Peyer's patch (tissue), 4 donors: ENCODE measurements around the gene ADAMTSL2. TPM values are rescaled to one million over a fixed set of nuclear protein-coding genes. Genes with fewer than 3 reads are reported as not detected.

Experiments
- DNase-seq, 3 donors: peaks; one replicate each; pipeline ENCODE4 v3.0.0-alpha.2; 2017 to 2019
- H3K27ac ChIP-seq, 4 donors: fragments of 200-600 bp; sonication (generic); one replicate each; pipeline ENCODE4 v1.5.1; 2016 to 2019
- H3K27me3 ChIP-seq, 2 donors: fragments of 200-600 bp; sonication (generic); one replicate each; pipeline ENCODE4 v1.5.1; 2019
- H3K36me3 ChIP-seq, 3 donors: fragments of 200-600 bp; sonication (generic); one replicate each; pipeline ENCODE4 v1.5.1; 2016 to 2019
- H3K4me1 ChIP-seq, 4 donors: fragments of 200-600 bp; sonication (generic); one replicate each; pipeline ENCODE4 v1.5.1; 2016 to 2019
- H3K4me3 ChIP-seq, 4 donors: fragments of 200-600 bp; sonication (generic); 1 replicate in 3 of 4; 2 replicates in 1 of 4; pipeline ENCODE4 v1.5.1; 2016 to 2019; ENCODE audit warnings: mild to moderate bottlenecking in 1 of 4
- H3K9me3 ChIP-seq, 4 donors: fragments of 200-600 bp; sonication (generic); one replicate each; pipeline ENCODE4 v1.5.1; 2016 to 2019; ENCODE audit warnings: mild to moderate bottlenecking in 1 of 4
- CTCF ChIP-seq, 6 experiments: fragments of 450-650 bp in 4 of 6; fragments of 200-600 bp in 2 of 6; sonication (generic) in 1 of 6; IDR thresholded peaks; one replicate each; pipeline ENCODE4 v1.5.1; 2017 to 2019; ENCODE audit warnings: antibody characterized with exemption in 6 of 6, mild to moderate bottlenecking in 3 of 6, moderate library complexity in 1 of 6
- POLR2A ChIP-seq, 2 donors: fragments of 450-650 bp; IDR thresholded peaks; one replicate each; pipeline ENCODE4 v1.5.1; 2017; ENCODE audit warnings: antibody characterized with exemption in 2 of 2, mild to moderate bottlenecking in 2 of 2, moderate library complexity in 2 of 2
- total RNA-seq, 4 donors: library from RNA; depleted of rRNA; stranded (reverse); fragments of >200 nt; gene quantifications; one replicate each; pipeline ENCODE4 v1.1.0, GENCODE V29; 2016

ADAMTSL2 gene
- total RNA-seq, 4 donors from 2014 or later, result 0.40 to 14.0 (median 1.8) TPM

- Histone ChIP-seq H3K36me3 (no peaks in the 10 kb centered on the region), H3K27me3 (peaks cover 0 to 4% of the 10 kb centered on the region in 2 donors), H3K9me3 (no peaks in the 10 kb centered on the region), H3K4me3 (no peak overlapping the region), H3K27ac (no peak overlapping the region), H3K4me1 (no peaks in the 10 kb centered on the region)
- DNase-seq, result no peak
- TF ChIP-seq CTCF (IDR thresholded peaks at IDR 0.05) (no peak), POLR2A (IDR thresholded peaks at IDR 0.05) (no peak)
Measured at GRCh38 chr9:133608889-133609288, 74.4 kb downstream of the ADAMTSL2 start.

- H3K4me1 ChIP-seq, result no peaks in the 10 kb centered on the region
- TF ChIP-seq CTCF (IDR thresholded peaks at IDR 0.05) (no peak), POLR2A (IDR thresholded peaks at IDR 0.05) (no peak)
- peaks cover 0 to 4% of the 10 kb centered on the region in 2 donors for H3K27me3 ChIP-seq
Measured at GRCh38 chr9:133609311-133610098, 75.0 kb downstream of the ADAMTSL2 start, which contains the start of gene FAM163B. Gene FAM163B, minus strand, starts transcription at chr9:133609389. Its CDS starts 29,166 bp downstream, at chr9:133580223.

GRCh38 chr9:133610845-133611244, 76.3 kb downstream of the ADAMTSL2 start:
- no peak for DNase-seq
- Histone ChIP-seq H3K36me3 (no peaks in the 10 kb centered on the region), H3K4me3 (no peak overlapping the region), H3K9me3 (no peaks in the 10 kb centered on the region), H3K27ac (no peak overlapping the region), H3K27me3 (peaks cover 0 to 4% of the 10 kb centered on the region in 2 donors), H3K4me1 (no peaks in the 10 kb centered on the region)
- TF ChIP-seq CTCF (IDR thresholded peaks at IDR 0.05) (no peak), POLR2A (IDR thresholded peaks at IDR 0.05) (no peak)

More at GRCh38 chr9:133609311-133610098, 75.0 kb downstream of the ADAMTSL2 start, which contains the start of gene FAM163B:
- no peak within 1 kb of the TSS for H3K4me3 ChIP-seq
- H3K27ac ChIP-seq, result no peak within 1 kb of the TSS
- H3K9me3 ChIP-seq, result no peaks in the 10 kb centered on the region
- no peaks in the 10 kb centered on the region for H3K36me3 ChIP-seq
- no peak for DNase-seq

GRCh38 chr9:133612051-133612450, 77.5 kb downstream of the ADAMTSL2 start:
- H3K9me3 ChIP-seq, result no peaks in the 10 kb centered on the region
- DNase-seq, result no peak
- H3K27me3 ChIP-seq, result peaks cover 0 to 4% of the 10 kb centered on the region in 2 donors
- H3K4me1 ChIP-seq, result no peaks in the 10 kb centered on the region
- no peak overlapping the region for H3K4me3 ChIP-seq
- H3K27ac ChIP-seq, result no peak overlapping the region
- no peaks in the 10 kb centered on the region for H3K36me3 ChIP-seq
- TF ChIP-seq CTCF (IDR thresholded peaks at IDR 0.05) (no peak), POLR2A (IDR thresholded peaks at IDR 0.05) (no peak)

GRCh38 chr9:133612816-133613215, 78.3 kb downstream of the ADAMTSL2 start:
- Histone ChIP-seq H3K4me1 (no peaks in the 10 kb centered on the region), H3K27me3 (peaks cover 0 to 4% of the 10 kb centered on the region in 2 donors), H3K4me3 (no peak overlapping the region), H3K36me3 (no peaks in the 10 kb centered on the region), H3K9me3 (no peaks in the 10 kb centered on the region), H3K27ac (no peak overlapping the region)
- DNase-seq, result no peak
- TF ChIP-seq POLR2A (IDR thresholded peaks at IDR 0.05) (no peak), CTCF (IDR thresholded peaks at IDR 0.05) (no peak)
